Neural progenitor cell (in vitro differentiated cells): ENCODE results near the gene PAX1. TPM values are rescaled to one million over a fixed set of nuclear protein-coding genes. Genes with fewer than 3 reads are reported as not detected.
A peak's percentile ranks its signal among the peaks of the same experiment; 100 is the strongest.

Experiments
- DNase-seq: peaks from one replicate; pipeline ENCODE4 v3.0.0-alpha.2; 2016; ENCODE audit warnings: low spot score
- H2AFZ ChIP-seq: fragments of 200-600 bp; sonication (generic); replicated peaks from 2 replicates; pipeline ENCODE4 v1.6.1; 2016; ENCODE audit warnings: antibody characterized with exemption
- H3F3A ChIP-seq: fragments of 200-600 bp; sonication (generic); 2 replicates; pipeline ENCODE4 v1.6.1; 2016; ENCODE audit warnings: antibody characterized with exemption, low read depth
- H3K27ac ChIP-seq: fragments of 200-600 bp; sonication (generic); 2 replicates; pipeline ENCODE4 v1.5.1; 2016; ENCODE audit warnings: mild to moderate bottlenecking
- H3K27me3 ChIP-seq: fragments of 200-600 bp; sonication (generic); 2 replicates; pipeline ENCODE4 v1.6.1; 2016; ENCODE audit warnings: mild to moderate bottlenecking, moderate library complexity
- H3K36me3 ChIP-seq: fragments of 200-600 bp; sonication (generic); 2 replicates; pipeline ENCODE4 v1.5.1; 2016
- H3K4me1 ChIP-seq: fragments of 200-600 bp; sonication (generic); 2 replicates; pipeline ENCODE4 v1.6.1; 2016; ENCODE audit warnings: mixed run types
- H3K4me2 ChIP-seq: fragments of 200-600 bp; sonication (generic); 2 replicates; pipeline ENCODE4 v1.6.1; 2016
- H3K4me3 ChIP-seq: fragments of 200-600 bp; sonication (generic); 2 replicates; pipeline ENCODE4 v1.5.1; 2016
- H3K79me2 ChIP-seq: fragments of 200-600 bp; sonication (generic); 2 replicates; pipeline ENCODE4 v1.6.1; 2016; ENCODE audit warnings: low read depth
- H3K9ac ChIP-seq: fragments of 200-600 bp; sonication (generic); 2 replicates; pipeline ENCODE4 v1.6.1; 2016
- H3K9me3 ChIP-seq: fragments of 200-600 bp; sonication (generic); 2 replicates; pipeline ENCODE4 v1.5.1; 2016; ENCODE audit warnings: low read depth
- H4K20me1 ChIP-seq: fragments of 200-600 bp; sonication (generic); 2 replicates; pipeline ENCODE4 v1.6.1; 2016; ENCODE audit warnings: low read depth
- H3K27ac Mint-ChIP-seq: 3 replicates; pipeline ENCODE4 v1.8.0; 2021; ENCODE audit warnings: mixed read lengths
- H3K27me3 Mint-ChIP-seq: 2 replicates; pipeline ENCODE4 v1.8.0; 2022; ENCODE audit warnings: low read depth, mild to moderate bottlenecking, inconsistent platforms, moderate library complexity, mixed read lengths; ENCODE audit not compliant: insufficient read depth
- H3K36me3 Mint-ChIP-seq: 3 replicates; pipeline ENCODE4 v1.8.0; 2021; ENCODE audit warnings: mixed read lengths
- H3K4me1 Mint-ChIP-seq: 3 replicates; pipeline ENCODE4 v1.8.0; 2021; ENCODE audit warnings: mixed read lengths
- H3K4me3 Mint-ChIP-seq: 3 replicates; pipeline ENCODE4 v1.8.0; 2021; ENCODE audit warnings: mild to moderate bottlenecking, moderate library complexity, mixed read lengths
- H3K9me3 Mint-ChIP-seq: 3 replicates; pipeline ENCODE4 v1.8.0; 2020; ENCODE audit warnings: mixed read lengths
- CTCF ChIP-seq: fragments of 200-600 bp; sonication (generic); IDR thresholded peaks from 2 replicates; pipeline ENCODE4 v1.5.1; 2017; ENCODE audit warnings: antibody characterized with exemption, mild to moderate bottlenecking
- EZH2 ChIP-seq: fragments of 200-600 bp; sonication (generic); IDR thresholded peaks from 2 replicates; pipeline ENCODE4 v1.6.1; 2017; ENCODE audit warnings: antibody characterized with exemption, mild to moderate bottlenecking, moderate library complexity
- EZH2phosphoT487 ChIP-seq: fragments of 200-600 bp; sonication (generic); IDR thresholded peaks from 2 replicates; pipeline ENCODE4 v1.6.1; 2017; ENCODE audit warnings: antibody characterized with exemption
- total RNA-seq: library from RNA; depleted of rRNA; stranded (reverse); fragments of >200 nt; gene quantifications from 2 replicates; pipeline ENCODE4 v1.2.3, GENCODE V29; 2015; ENCODE audit warnings: low replicate concordance

PAX1 gene
- not detected in 2 replicates for total RNA-seq

- no peak within 1 kb of the TSS for H2AFZ ChIP-seq
- H3K4me1 ChIP-seq: peaks cover 8% of the 10 kb centered on the region
- peak within 1 kb of the TSS; percentile 76 for H3K4me2 ChIP-seq
- DNase-seq: peak; percentile 83
- peak within 1 kb of the TSS; percentile 32 for H3K4me3 ChIP-seq
- H3K36me3 ChIP-seq: no peaks in the 10 kb centered on the region
- no peak within 1 kb of the TSS for H3K27ac ChIP-seq
- H3K9ac ChIP-seq: no peak within 1 kb of the TSS
- H4K20me1 ChIP-seq: peaks cover 92% of the 10 kb centered on the region
- H3K9me3 Mint-ChIP-seq: peaks cover 3% of the 10 kb centered on the region
- H3K27ac Mint-ChIP-seq: no peak within 1 kb of the TSS
- peaks cover 100% of the 10 kb centered on the region for H3K27me3 ChIP-seq
- peaks cover 7% of the 10 kb centered on the region for H3K4me1 Mint-ChIP-seq
- H3K4me3 Mint-ChIP-seq: peak within 1 kb of the TSS; percentile 28
- peaks cover 91% of the 10 kb centered on the region for H3K27me3 Mint-ChIP-seq
- H3K36me3 Mint-ChIP-seq: no peaks in the 10 kb centered on the region
- no peaks in the 10 kb centered on the region for H3K9me3 ChIP-seq
- H3F3A ChIP-seq: peaks cover 7% of the 10 kb centered on the region
- TF ChIP-seq EZH2 (no peak), CTCF (peak; percentile 43)
- H3K79me2 ChIP-seq: no peaks in the 10 kb centered on the region
Measured at GRCh38 chr20:21705575-21706260, at the start of gene PAX1. PAX1 (plus strand) TSS chr20:21705664; CDS start chr20:21705713, 49 bp downstream.

DNA sequence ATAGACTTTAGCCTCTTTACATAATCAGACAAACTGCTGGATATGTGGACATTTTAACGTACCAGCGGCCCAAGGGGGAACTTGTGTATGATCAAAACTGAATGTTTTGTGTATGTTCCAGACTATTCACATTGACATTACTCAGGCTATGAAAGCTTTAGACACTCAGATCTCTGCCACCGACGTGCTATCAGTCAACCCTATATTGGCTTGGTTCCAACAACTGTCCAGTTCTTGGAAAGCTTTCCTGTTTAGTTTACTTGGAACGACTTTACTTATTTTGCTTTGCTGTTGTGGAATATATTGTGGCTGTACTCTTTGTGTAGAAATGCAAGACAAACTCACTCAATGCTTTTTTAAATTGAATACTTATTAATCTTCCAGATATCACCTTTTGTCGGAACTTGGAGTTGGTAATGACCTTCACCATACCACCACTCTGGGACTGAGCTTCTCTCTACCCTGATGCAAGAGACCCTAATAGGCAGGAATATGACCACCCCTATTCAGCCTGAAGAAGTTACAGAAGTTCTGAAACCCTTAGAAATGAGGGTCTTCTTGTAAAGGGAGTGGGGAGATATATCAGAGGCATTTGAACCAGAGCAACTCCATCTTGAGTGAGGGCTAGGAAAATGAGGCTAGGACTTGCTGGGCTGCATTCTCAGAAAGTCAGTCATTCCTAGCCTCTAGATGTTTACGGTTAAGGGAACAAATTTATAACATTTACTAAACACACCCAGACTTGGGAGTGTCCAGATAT, 49.0 kb upstream of the PAX1 start:
- H3F3A ChIP-seq: no peaks in the 10 kb centered on the region
- no peaks in the 10 kb centered on the region for H3K4me1 ChIP-seq
- H2AFZ ChIP-seq: no peak overlapping the region
- H4K20me1 ChIP-seq: no peaks in the 10 kb centered on the region
- Mint-ChIP-seq H3K27ac (no peak overlapping the region), H3K4me3 (no peak overlapping the region), H3K4me1 (no peaks in the 10 kb centered on the region), H3K9me3 (no peaks in the 10 kb centered on the region), H3K27me3 (peaks cover under 1% of the 10 kb centered on the region), H3K36me3 (no peaks in the 10 kb centered on the region)
- no peak overlapping the region for H3K4me2 ChIP-seq
- H3K4me3 ChIP-seq: no peak overlapping the region
- no peaks in the 10 kb centered on the region for H3K79me2 ChIP-seq
- no peak for DNase-seq
- no peak overlapping the region for H3K27ac ChIP-seq
- H3K27me3 ChIP-seq: peaks cover 54% of the 10 kb centered on the region
- H3K9me3 ChIP-seq: no peaks in the 10 kb centered on the region
- no peaks in the 10 kb centered on the region for H3K36me3 ChIP-seq
- H3K9ac ChIP-seq: no peak overlapping the region
- no peak for TF ChIP-seq EZH2phosphoT487
- TF ChIP-seq EZH2: no peak
- no peak for TF ChIP-seq CTCF

DNA sequence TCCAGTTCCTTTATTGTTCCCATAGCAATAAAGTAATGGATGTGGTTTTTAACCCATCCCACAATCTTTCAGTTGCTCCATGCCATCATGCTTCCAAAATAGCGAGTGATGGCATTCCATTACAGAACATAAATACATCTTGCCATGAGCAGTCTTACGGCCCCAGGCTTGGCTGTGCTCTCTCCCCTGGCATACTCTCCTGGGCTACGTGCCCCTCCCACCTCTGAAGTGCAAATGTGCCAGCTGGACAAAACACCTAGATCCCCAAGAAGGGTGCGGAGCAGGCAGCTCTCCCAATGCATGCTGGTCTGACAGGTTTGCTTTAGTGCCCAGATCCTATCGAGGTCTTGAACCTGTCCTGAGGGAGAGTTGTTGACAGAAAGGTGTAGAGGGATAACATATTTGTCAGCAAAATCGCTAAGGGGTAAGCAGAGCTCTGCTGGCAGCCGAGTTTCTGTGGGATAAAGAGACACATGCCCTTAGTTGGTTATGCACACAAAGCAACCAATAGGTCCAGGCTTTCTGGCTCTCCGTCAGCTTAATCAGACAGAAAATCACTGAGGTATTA, 43.9 kb upstream of the PAX1 start:
- Mint-ChIP-seq H3K4me1 (no peaks in the 10 kb centered on the region), H3K36me3 (no peaks in the 10 kb centered on the region), H3K4me3 (no peak overlapping the region), H3K27ac (no peak overlapping the region), H3K9me3 (no peaks in the 10 kb centered on the region), H3K27me3 (peaks cover 2% of the 10 kb centered on the region)
- H3K9me3 ChIP-seq: no peaks in the 10 kb centered on the region
- H3K27me3 ChIP-seq: peaks cover 52% of the 10 kb centered on the region
- no peaks in the 10 kb centered on the region for H3K79me2 ChIP-seq
- no peak overlapping the region for H2AFZ ChIP-seq
- H3K36me3 ChIP-seq: no peaks in the 10 kb centered on the region
- no peaks in the 10 kb centered on the region for H3K4me1 ChIP-seq
- no peaks in the 10 kb centered on the region for H3F3A ChIP-seq
- H4K20me1 ChIP-seq: no peaks in the 10 kb centered on the region
- H3K27ac ChIP-seq: no peak overlapping the region
- DNase-seq: no peak
- TF ChIP-seq EZH2phosphoT487: no peak
- no peak for TF ChIP-seq EZH2
- TF ChIP-seq CTCF: no peak
- no peak overlapping the region for H3K4me3 ChIP-seq
- H3K4me2 ChIP-seq: no peak overlapping the region
- H3K9ac ChIP-seq: no peak overlapping the region
